GM19043 (cell line): ENCODE measurements around the gene ZFPM1.
"Not testable (repeated sequence)": the region's sequence is repeated elsewhere in the genome, so short reads cannot be mapped to it uniquely, and the experiment has no call there.

ENCODE experiments used
- ATAC-seq: cut with Tn5 transposase; IDR thresholded peaks from one replicate; pipeline ENCODE4 v1.9.1; 2021; ENCODE audit warnings: low read depth; ENCODE audit not compliant: unreplicated experiment

The ZFPM1 gene

GRCh38 chr16:88453217-88453531, at the start of gene ZFPM1:
ZFPM1 (plus strand) TSS chr16:88453280; CDS start chr16:88453639, 359 bp downstream.
- ATAC-seq = no peak

GRCh38 chr16:88403794-88404581, 49.1 kb upstream of the ZFPM1 start:
- ATAC-seq = no peak

DNA sequence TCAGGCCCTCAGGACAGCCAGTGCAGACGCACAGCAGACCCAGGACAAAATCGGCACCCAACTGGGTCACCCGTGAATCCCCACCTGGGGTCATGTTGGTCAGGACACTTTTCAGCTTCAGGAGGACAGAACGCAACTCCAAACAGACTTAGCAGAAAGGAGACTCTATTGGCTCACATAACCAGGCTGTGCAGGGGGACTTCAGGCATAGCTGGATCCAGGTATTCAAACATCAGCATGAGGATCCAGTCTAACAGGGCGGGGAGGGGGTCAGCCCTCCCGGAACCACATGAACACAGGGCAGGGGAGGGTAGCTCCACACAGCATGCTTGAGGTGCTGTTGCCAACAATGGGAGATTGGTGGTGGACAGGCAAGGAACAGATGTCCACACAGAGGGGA, 48.3 kb upstream of the ZFPM1 start:
- no peak for ATAC-seq

DNA sequence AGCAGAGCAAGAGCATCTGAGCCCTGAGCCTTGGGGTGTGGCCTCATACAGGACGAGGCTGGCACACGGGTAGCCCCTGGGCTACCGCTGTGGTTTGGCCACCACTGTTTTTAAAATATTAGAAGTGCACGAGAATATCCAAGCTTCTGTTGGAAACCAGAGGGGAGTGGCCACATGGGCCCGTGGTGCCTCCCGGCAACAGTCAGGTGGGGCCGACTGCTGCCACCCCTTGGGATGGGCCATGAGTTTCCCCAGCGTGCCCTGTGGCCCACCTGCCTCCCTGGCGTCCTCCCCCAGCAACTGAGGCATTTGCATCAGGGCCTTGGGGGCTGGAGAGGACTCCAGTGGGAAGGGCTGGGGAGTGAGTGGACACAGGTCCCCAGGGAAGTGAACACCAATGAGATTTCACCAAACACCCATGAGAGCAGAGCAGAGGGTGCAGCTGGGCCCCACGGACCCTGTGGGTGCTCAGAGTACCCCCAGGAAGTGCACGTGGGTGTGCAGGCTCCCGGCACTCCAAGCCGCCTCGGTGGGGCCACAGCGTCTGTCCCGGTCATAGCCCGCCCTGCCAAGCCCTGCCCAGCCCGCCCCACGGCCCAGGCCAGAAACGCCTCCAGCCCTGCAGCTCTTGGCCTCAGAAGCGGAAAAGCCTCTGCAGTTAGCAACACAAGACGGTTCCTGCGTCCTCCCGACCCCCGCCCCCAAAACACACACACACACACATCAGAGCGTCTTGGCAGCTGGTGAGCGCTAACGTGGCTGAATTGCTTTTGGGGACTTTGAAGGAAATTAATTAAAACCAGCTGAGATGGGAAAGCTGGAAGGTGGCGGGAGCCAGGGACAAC, 47.6 kb upstream of the ZFPM1 start:
- no peak for ATAC-seq

- ATAC-seq = no peak
Observed at GRCh38 chr16:88406096-88407041, 46.7 kb upstream of the ZFPM1 start.

DNA sequence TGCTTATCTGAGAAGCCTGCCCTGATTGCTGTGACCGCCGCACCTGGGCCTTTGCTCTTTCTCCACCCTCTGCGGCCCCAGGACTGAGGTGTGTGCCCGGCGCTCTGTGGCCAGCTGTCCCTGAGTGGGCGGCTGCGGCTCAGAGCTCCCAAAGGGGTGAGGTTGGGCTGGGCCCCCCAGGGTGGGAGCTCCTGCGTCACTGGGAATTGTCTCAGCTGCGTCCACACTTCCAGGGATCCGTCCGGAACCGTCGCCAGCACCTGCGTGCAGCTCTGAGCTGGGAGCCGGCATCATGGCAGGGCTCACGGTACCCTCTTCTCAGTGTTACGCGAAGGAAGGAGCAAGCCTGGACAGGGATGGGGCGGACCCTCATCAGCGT, 46.0 kb upstream of the ZFPM1 start:
- ATAC-seq = no peak

DNA sequence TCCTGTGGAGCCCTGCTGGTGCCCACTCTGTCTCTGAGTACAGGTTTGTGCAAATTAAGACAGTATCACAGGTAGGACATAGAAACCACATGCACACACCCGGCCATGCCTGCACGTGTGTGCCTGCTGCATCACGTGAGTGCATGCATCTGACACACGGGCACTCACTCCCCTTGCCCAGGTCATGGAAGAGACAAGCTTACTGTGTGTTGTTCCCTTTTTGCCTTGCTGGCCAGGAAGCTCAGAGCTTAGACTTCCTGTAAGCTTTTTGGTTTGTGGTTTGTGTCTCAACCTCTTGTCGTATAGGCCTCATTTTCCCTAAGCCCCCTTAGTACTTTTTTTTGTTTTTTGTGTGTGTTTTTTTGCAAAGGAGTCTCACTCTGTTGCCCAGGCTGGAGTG, 45.3 kb upstream of the ZFPM1 start:
- ATAC-seq = no peak

DNA sequence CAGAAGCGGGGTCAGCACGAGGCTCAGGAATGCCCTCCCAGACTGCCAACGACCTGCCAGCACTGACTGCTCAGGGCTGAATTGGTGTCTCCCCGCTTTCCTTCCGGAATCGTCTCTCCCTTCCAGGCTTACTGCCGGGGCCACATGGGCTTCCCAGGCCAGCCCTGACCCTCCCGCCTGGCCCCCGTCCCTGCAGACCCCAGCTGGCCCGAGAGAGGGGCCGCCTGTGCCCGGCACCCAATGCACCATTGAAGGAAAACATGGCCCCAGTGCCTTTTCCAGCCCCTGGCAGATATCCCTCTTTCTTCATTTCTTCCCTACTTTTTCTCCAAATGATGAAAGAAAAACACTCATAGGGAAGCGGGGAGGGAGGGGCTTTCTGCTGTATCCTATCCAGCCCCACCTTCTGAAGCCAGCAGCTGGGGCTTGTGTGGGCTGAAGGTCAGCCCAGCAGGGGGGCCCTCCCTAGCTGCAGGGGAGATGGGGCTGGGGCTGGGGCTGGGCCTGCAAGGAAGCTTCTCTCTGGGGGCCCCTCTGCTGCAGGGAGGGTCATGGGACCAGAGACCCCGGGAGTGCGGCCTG, 44.4 kb upstream of the ZFPM1 start:
- no peak for ATAC-seq

GRCh38 chr16:88409296-88410065, 43.6 kb upstream of the ZFPM1 start:
- no peak for ATAC-seq

DNA sequence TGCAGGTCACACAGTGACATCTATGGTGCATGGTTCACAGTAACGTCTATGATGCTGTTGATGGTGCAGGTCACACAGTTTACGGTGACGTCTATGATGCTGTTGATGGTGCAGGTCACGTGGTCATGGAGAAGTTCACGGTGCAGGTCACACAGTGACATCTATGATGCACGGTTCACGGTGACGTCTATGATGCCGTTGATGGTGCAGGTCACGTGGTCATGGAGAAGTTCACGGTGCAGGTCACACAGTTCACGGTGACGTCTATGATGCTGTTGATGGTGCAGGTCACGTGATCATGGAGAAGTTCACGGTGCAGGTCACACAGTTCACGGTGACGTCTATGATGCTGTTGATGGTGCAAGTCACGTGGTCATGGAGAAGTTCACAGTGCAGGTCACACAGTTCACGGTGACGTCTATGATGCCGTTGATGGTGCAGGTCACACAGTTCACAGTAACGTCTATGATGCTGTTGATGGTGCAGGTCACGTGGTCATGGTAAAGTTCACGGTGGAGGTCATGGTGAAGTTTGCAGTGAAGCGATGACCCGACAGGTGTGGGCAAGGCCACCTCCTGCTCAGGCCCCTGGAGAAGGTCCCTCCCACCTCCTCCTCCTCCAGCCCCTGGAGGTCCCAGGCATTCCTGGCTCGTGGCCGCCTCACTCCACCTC, 42.6 kb upstream of the ZFPM1 start:
- not testable (repeated sequence) for ATAC-seq

DNA sequence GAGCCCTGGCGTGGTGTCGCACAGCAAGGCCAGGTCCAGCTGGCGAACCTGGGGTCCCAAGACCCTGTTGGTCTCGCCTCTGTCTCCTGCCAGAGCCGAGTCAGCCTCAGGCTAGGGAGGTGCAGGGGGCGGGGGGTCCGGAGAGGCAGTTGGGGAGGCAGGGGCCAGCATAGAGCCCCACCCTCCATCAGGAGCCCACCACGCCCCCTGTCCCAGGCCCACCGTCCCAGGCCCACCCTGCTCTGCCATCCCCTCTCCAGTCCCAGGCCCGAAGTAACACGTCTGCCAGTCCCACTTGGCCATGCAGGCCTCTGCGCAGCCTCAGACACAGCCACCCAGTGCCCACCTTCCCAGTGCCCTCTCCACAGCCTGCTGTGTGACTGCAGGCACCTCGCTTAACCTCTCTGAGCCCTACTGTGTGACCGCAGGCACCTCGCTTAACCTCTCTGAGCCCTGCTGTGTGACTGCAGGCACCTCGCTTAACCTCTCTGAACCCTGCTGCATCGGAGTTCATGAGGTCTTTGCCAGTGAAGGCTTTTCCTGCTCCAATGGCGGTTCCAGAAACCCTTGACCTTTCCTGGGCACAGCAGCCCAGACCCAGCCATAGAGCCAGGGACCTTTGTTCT, 41.0 kb upstream of the ZFPM1 start:
- no peak for ATAC-seq

GRCh38 chr16:88412766-88413165, 40.3 kb upstream of the ZFPM1 start:
- no peak for ATAC-seq

DNA sequence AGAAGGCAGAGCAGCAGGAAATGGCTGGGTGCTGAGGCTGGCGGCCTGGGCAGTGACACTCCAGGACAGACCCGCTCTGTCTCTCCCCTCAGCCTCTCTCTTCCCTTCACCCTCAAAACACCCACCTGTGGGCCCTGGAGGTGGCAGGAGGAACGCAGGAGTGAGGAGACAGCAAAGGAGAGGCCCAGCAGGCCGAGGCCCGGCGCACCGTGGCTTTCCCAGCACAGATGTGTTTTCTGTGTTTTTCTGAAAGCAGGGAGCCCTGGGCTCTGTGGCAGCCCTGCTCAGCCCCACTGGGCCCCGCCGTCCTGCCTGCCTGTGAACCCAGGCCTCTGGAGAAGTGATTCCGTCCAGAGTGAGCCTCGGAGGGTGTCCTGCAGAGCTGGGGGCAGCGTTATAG, 39.8 kb upstream of the ZFPM1 start:
- ATAC-seq = no peak

DNA sequence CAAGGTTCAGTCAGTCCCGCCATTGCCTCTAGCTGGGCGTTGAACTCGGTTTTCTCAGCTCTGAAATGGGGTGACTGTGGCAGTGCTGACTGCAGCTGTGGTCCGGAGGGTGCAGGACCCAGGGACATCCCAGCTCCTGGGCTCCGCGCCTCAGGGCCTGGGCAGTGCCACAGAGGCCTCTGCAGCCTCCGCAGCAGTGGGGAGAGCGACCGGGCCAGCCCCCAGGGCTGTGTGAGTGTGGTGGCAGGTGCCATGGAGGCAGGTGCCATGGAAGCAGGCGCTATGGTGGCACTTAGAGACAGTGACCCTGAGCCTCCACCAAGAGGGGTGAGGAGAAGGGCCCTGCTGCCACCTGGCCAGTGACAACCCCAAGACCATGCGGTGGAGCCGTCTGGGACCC, 39.4 kb upstream of the ZFPM1 start:
- ATAC-seq = no peak

DNA sequence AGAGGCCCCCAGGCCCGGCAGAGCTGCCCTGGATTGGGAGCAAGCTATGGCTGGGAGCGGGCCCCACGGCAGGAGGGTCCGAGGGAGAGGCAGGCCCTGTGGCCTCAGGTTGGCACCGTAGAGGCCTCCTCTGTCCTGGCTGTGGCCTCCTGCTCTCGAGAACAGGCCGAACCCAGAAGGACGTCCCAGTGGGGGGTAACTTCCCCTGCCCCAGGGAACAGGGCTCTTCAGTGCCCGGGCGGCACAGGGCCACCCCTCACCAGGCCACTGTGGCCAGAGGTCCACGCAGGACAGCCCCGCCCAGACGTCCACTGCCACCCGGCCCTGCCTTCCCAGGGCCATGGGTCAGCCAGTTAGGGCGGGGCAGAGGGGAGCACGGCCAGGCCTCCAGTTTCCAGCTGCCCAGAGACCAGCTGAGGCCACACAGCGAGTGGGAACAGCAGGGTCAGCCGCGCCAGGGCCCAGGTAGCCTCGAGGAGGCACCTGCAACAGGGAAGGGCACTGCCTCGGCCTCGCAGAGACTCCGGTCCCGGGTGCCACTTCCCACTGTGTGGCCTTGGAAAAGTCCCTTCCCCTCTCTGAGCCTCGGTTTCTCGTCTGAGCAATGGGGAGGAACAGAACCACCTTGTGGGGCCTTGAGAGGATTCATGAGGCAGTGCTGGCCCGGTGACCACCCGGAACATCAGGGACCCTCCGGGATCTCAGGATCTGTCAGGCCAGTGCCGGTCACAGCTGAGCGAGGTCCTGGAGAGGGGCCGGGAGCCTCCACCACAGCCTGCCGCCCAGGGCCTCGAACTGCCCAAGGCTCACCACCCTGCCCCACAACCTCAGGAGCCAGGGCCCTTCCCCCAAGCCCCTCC, 38.3 kb upstream of the ZFPM1 start:
- no peak for ATAC-seq

GRCh38 chr16:88415381-88415705, 37.7 kb upstream of the ZFPM1 start:
- no peak for ATAC-seq

- no peak for ATAC-seq
Observed at GRCh38 chr16:88415713-88416323, 37.3 kb upstream of the ZFPM1 start.

GRCh38 chr16:88416686-88417085, 36.4 kb upstream of the ZFPM1 start:
- ATAC-seq = no peak
